SK-N-SH (cell line): Measurements from ENCODE around the gene ELOVL6. TPM values are rescaled to one million over a fixed set of nuclear protein-coding genes. Genes with fewer than 3 reads are reported as not detected.

Source experiments
- CTCF ChIA-PET: fragments of 300-600, 350-600 bp; formaldehyde crosslinking; extraction: SDS; loops from one replicate; lab custom pipeline; 2021; lab: Yijun Ruan, JAX
- POLR2A ChIA-PET: fragments of 350-600 bp; sonication (Branson Sonifier 250); formaldehyde crosslinking; extraction: SDS; loops from one replicate; lab custom pipeline; 2020; ENCODE audit warnings: antibody characterized with exemption, inconsistent platforms; lab: Yijun Ruan, JAX
- DNase-seq: peaks from one replicate; pipeline ENCODE4 v3.0.0; 2012
- H2AFZ ChIP-seq: fragments of 200-600 bp; sonication (generic); 2 replicates; pipeline ENCODE4 v1.8.1; 2016; ENCODE audit warnings: antibody characterized with exemption, mild to moderate bottlenecking, low read depth
- H3F3A ChIP-seq: fragments of 200-600 bp; sonication (generic); replicated peaks from 2 replicates; pipeline ENCODE3; 2016; ENCODE audit warnings: antibody characterized with exemption, mild to moderate bottlenecking; ENCODE audit not compliant: insufficient read depth
- H3K27ac ChIP-seq, 2 experiments: fragments of 200-500 bp in 1 of 2; fragments of 200-600 bp in 1 of 2; sonication (Bioruptor generic) in 1 of 2; sonication (generic), shearing (Covaris generic) in 1 of 2; 2 replicates each; pipeline versions ENCODE4 v1.5.1 to v1.6.1; 2014 to 2016; ENCODE audit warnings: low read depth in 2 of 2, inconsistent platforms in 1 of 2, low read length in 1 of 2, mild to moderate bottlenecking in 1 of 2, mixed read lengths in 1 of 2
- H3K27me3 ChIP-seq: fragments of 200-600 bp; sonication (generic), shearing (Covaris generic); 2 replicates; pipeline ENCODE4 v1.6.1; 2016; ENCODE audit warnings: mixed run types; ENCODE audit not compliant: insufficient read depth
- H3K36me3 ChIP-seq, 2 experiments: fragments of 200-500 bp in 1 of 2; fragments of 200-600 bp in 1 of 2; sonication (Bioruptor generic) in 1 of 2; sonication (generic) in 1 of 2; replicated peaks in 1 of 2; 2 replicates each; pipeline versions ENCODE3 to v1.5.1; 2014 to 2016; ENCODE audit warnings: low read length in 1 of 2, mild to moderate bottlenecking in 1 of 2; ENCODE audit not compliant: insufficient read depth in 2 of 2, control insufficient read depth in 1 of 2
- H3K4me1 ChIP-seq, 2 experiments: fragments of 200-500 bp in 1 of 2; fragments of 200-600 bp in 1 of 2; sonication (Bioruptor generic) in 1 of 2; sonication (generic), shearing (Covaris generic) in 1 of 2; 2 replicates each; pipeline versions ENCODE4 v1.5.1 to v1.6.1; 2014 to 2016; ENCODE audit warnings: low read depth in 1 of 2, low read length in 1 of 2, mixed run types in 1 of 2; ENCODE audit not compliant: insufficient read depth in 2 of 2, control insufficient read depth in 1 of 2
- H3K4me2 ChIP-seq: fragments of 200-600 bp; sonication (generic), shearing (Covaris generic); 2 replicates; pipeline ENCODE4 v1.6.1; 2017; ENCODE audit warnings: mixed run types
- H3K4me3 ChIP-seq, 2 experiments: fragments of 200-500 bp in 1 of 2; fragments of 200-600 bp in 1 of 2; sonication (Bioruptor generic) in 1 of 2; sonication (generic), shearing (Covaris generic) in 1 of 2; 2 replicates each; pipeline versions ENCODE4 v1.5.1 to v1.8.1; 2014 to 2016; ENCODE audit warnings: low read depth in 2 of 2, inconsistent platforms in 1 of 2, low read length in 1 of 2, mild to moderate bottlenecking in 1 of 2, mixed read lengths in 1 of 2, moderate library complexity in 1 of 2
- H3K79me2 ChIP-seq: fragments of 200-600 bp; sonication (generic); 2 replicates; pipeline ENCODE4 v1.8.1; 2017; ENCODE audit warnings: mild to moderate bottlenecking; ENCODE audit not compliant: insufficient read depth
- H3K9ac ChIP-seq: fragments of 200-600 bp; sonication (generic); 2 replicates; pipeline ENCODE4 v1.6.1; 2017; ENCODE audit warnings: mixed run types
- H3K9me2 ChIP-seq: fragments of 200-600 bp; sonication (generic); 2 replicates; pipeline ENCODE4 v1.6.1; 2017; ENCODE audit warnings: mixed run types
- H3K9me3 ChIP-seq: fragments of 200-600 bp; sonication (generic); 2 replicates; pipeline ENCODE4 v1.6.1; 2017; ENCODE audit warnings: mixed run types, mild to moderate bottlenecking, moderate library complexity
- H4K20me1 ChIP-seq: fragments of 200-600 bp; sonication (generic); 2 replicates; pipeline ENCODE4 v1.6.1; 2017; ENCODE audit warnings: mild to moderate bottlenecking, mixed run types; ENCODE audit not compliant: insufficient read depth
- ELF1 ChIP-seq: IDR thresholded peaks from 2 replicates; pipeline ENCODE4 v1.4.0; 2012
- EP300 ChIP-seq, 2 experiments: IDR thresholded peaks; 2 replicates each; pipeline versions ENCODE4 v1.4.0 to v1.6.1; 2012; ENCODE audit warnings: borderline replicate concordance in 1 of 2, low read depth in 1 of 2, low read length in 1 of 2
- EZH2phosphoT487 ChIP-seq: fragments of 200-600 bp; sonication (generic); IDR thresholded peaks from 2 replicates; pipeline ENCODE4 v1.6.1; 2017; ENCODE audit warnings: low read depth, mixed run types, mild to moderate bottlenecking, antibody characterized with exemption, moderate library complexity, borderline replicate concordance
- FOSL2 ChIP-seq: IDR thresholded peaks from 2 replicates; pipeline ENCODE4 v1.4.0; 2012; ENCODE audit warnings: low read depth, mild to moderate bottlenecking, moderate library complexity, borderline replicate concordance
- GABPA ChIP-seq: IDR thresholded peaks from 2 replicates; pipeline ENCODE4 v1.4.0; 2012; ENCODE audit warnings: low read depth, mild to moderate bottlenecking
- IRF3 ChIP-seq: fragments of 150-350 bp; IDR thresholded peaks from 2 replicates; pipeline ENCODE4 v1.6.1; 2016; ENCODE audit warnings: mild to moderate bottlenecking, low read depth, low read length
- JUND ChIP-seq: IDR thresholded peaks from 2 replicates; pipeline ENCODE4 v1.4.0; 2012
- MEF2A ChIP-seq: IDR thresholded peaks from 2 replicates; pipeline ENCODE4 v1.4.0; 2012; ENCODE audit warnings: low read depth, borderline replicate concordance
- MXI1 ChIP-seq: IDR thresholded peaks from 2 replicates; pipeline ENCODE4 v1.6.1; 2012; ENCODE audit warnings: mild to moderate bottlenecking, low read depth, low read length, improper control_type of control experiment
- NFIC ChIP-seq: IDR thresholded peaks from 2 replicates; pipeline ENCODE4 v1.4.0; 2012; ENCODE audit warnings: borderline replicate concordance
- NRF1 ChIP-seq: IDR thresholded peaks from 2 replicates; pipeline ENCODE4 v1.6.1; 2012; ENCODE audit warnings: low read depth, mild to moderate bottlenecking, low read length
- PBX3 ChIP-seq: IDR thresholded peaks from 2 replicates; pipeline ENCODE4; 2012
- RAD21 ChIP-seq: IDR thresholded peaks from 2 replicates; pipeline ENCODE4 v1.6.1; 2012; ENCODE audit warnings: mild to moderate bottlenecking, low read length
- RCOR1 ChIP-seq: fragments of 150-350 bp; IDR thresholded peaks from 2 replicates; pipeline ENCODE4 v1.6.1; 2017; ENCODE audit warnings: antibody characterized with exemption, low read length
- RXRA ChIP-seq: IDR thresholded peaks from 2 replicates; pipeline ENCODE4 v1.4.0; 2012; ENCODE audit warnings: low read depth, mild to moderate bottlenecking, borderline replicate concordance
- SIN3A ChIP-seq: IDR thresholded peaks from 2 replicates; pipeline ENCODE4 v1.6.1; 2012; ENCODE audit warnings: low read depth, mild to moderate bottlenecking, low read length, moderate library complexity, borderline replicate concordance
- SMC3 ChIP-seq: IDR thresholded peaks from 2 replicates; pipeline ENCODE4 v1.6.1; 2012; ENCODE audit warnings: low read depth, low read length, improper control_type of control experiment
- TAF1 ChIP-seq: IDR thresholded peaks from 2 replicates; pipeline ENCODE4 v1.6.1; 2012; ENCODE audit warnings: low read depth, mild to moderate bottlenecking, low read length, moderate library complexity, borderline replicate concordance
- USF2 ChIP-seq: fragments of 150-350 bp; IDR thresholded peaks from 2 replicates; pipeline ENCODE4 v1.6.1; 2017; ENCODE audit warnings: antibody characterized with exemption, low read length, low read depth, borderline replicate concordance
- YY1 ChIP-seq: IDR thresholded peaks from 2 replicates; pipeline ENCODE4 v1.4.0; 2012; ENCODE audit warnings: low read depth, mild to moderate bottlenecking
- WGBS: methylation state at CpG from one replicate; pipeline ENCODE4 v1.1.6; 2017; ENCODE audit warnings: low lambda C conversion rate; 5-methylcytosine and 5-hydroxymethylcytosine counted together
- polyA plus RNA-seq, 3 experiments: library from polyadenylated mRNA; depleted of rRNA; stranded (reverse); fragments of >200 nt; gene quantifications; 2 replicates each; pipeline ENCODE4 v1.2.3, GENCODE V29; 2012
- TF ChIP-seq, protein P1 (sequence below): IDR thresholded peaks from 2 replicates; pipeline ENCODE4 v1.6.1; 2012; ENCODE audit warnings: mild to moderate bottlenecking, low read depth, low read length, moderate library complexity
- TF ChIP-seq, protein P2 (sequence below): IDR thresholded peaks from 2 replicates; pipeline ENCODE4 v1.4.0; 2012; ENCODE audit warnings: low read depth

ELOVL6 gene
- polyA plus RNA-seq, 1 of the 3 experiments (the other 2 are of a cell fraction): 9.0 TPM

- Histone ChIP-seq H2AFZ (no peak overlapping the region), H3K4me3 (no peak overlapping the region), H3K27ac (no peak overlapping the region), H4K20me1 (no peaks in the 10 kb centered on the region), H3K4me1 (no peaks in the 10 kb centered on the region), H3K79me2 (no peaks in the 10 kb centered on the region), H3K27me3 (no peaks in the 10 kb centered on the region), H3K9me2 (no peaks in the 10 kb centered on the region), H3K9ac (no peak overlapping the region), H3K4me2 (no peak overlapping the region), H3K9me3 (no peaks in the 10 kb centered on the region), H3K36me3 (no peaks in the 10 kb centered on the region), H3F3A (no peaks in the 10 kb centered on the region)
- WGBS: 76% methylated on average over 3 of the region's 3 CpGs
- no peak for DNase-seq
- CTCF ChIA-PET: interaction anchor here (1.3 kb wide), 1 partner anchor 16 kb away, joined by 3 read pairs; no protein-coding TSS in a partner anchor
- TF ChIP-seq GABPA (no peak), YY1 (no peak), MXI1 (no peak), FOSL2 (no peak), MEF2A (no peak), RXRA (no peak), RAD21 (no peak), NRF1 (no peak), TAF1 (no peak)
- TF ChIP-seq, protein P1, sequence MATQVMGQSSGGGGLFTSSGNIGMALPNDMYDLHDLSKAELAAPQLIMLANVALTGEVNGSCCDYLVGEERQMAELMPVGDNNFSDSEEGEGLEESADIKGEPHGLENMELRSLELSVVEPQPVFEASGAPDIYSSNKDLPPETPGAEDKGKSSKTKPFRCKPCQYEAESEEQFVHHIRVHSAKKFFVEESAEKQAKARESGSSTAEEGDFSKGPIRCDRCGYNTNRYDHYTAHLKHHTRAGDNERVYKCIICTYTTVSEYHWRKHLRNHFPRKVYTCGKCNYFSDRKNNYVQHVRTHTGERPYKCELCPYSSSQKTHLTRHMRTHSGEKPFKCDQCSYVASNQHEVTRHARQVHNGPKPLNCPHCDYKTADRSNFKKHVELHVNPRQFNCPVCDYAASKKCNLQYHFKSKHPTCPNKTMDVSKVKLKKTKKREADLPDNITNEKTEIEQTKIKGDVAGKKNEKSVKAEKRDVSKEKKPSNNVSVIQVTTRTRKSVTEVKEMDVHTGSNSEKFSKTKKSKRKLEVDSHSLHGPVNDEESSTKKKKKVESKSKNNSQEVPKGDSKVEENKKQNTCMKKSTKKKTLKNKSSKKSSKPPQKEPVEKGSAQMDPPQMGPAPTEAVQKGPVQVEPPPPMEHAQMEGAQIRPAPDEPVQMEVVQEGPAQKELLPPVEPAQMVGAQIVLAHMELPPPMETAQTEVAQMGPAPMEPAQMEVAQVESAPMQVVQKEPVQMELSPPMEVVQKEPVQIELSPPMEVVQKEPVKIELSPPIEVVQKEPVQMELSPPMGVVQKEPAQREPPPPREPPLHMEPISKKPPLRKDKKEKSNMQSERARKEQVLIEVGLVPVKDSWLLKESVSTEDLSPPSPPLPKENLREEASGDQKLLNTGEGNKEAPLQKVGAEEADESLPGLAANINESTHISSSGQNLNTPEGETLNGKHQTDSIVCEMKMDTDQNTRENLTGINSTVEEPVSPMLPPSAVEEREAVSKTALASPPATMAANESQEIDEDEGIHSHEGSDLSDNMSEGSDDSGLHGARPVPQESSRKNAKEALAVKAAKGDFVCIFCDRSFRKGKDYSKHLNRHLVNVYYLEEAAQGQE: no peak
- POLR2A ChIA-PET: no interaction called here
Measured at GRCh38 chr4:110139111-110139510, 59.3 kb downstream of the ELOVL6 start.

DNA sequence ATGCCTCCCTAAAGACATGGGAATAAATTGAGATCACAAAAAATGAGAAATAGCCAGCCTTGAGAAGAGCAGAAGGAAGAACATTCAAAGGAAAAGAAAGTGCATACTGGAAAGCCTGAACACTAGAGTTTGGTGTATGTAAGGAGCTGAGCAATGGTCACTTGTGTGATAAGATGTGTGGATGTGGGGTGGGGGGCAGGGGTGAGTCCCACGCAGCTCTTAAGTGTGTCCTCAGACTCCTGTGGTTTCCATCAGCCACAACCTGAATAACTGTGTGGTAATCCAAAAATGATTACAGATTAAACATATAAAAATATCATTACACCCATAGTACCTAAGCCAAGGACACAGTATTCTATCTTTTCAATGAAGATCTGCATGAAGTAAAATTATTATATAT, 59.9 kb downstream of the ELOVL6 start:
- H3K4me3 ChIP-seq: no peak overlapping the region
- H3K27me3 ChIP-seq: no peaks in the 10 kb centered on the region
- H3K79me2 ChIP-seq: no peaks in the 10 kb centered on the region
- WGBS: 95% methylated on average over 1 of the region's 1 CpG
- no peaks in the 10 kb centered on the region for H3K36me3 ChIP-seq
- no peak overlapping the region for H2AFZ ChIP-seq
- H3K9ac ChIP-seq: no peak overlapping the region
- H4K20me1 ChIP-seq: no peaks in the 10 kb centered on the region
- no peaks in the 10 kb centered on the region for H3F3A ChIP-seq
- H3K9me2 ChIP-seq: no peaks in the 10 kb centered on the region
- H3K4me1 ChIP-seq: no peaks in the 10 kb centered on the region
- CTCF ChIA-PET: interaction anchor here (1.3 kb wide), 1 partner anchor 15 kb away, joined by 3 read pairs; no protein-coding TSS in a partner anchor
- no peak overlapping the region for H3K27ac ChIP-seq
- DNase-seq: no peak
- POLR2A ChIA-PET: no interaction called here
- H3K4me2 ChIP-seq: no peak overlapping the region
- no peaks in the 10 kb centered on the region for H3K9me3 ChIP-seq
- no peak for TF ChIP-seq SMC3
- TF ChIP-seq RXRA: no peak
- TF ChIP-seq IRF3: no peak
- no peak for TF ChIP-seq JUND
- TF ChIP-seq NFIC: no peak
- TF ChIP-seq YY1: no peak
- TF ChIP-seq PBX3: no peak
- TF ChIP-seq ELF1: no peak
- TF ChIP-seq GABPA: no peak
- TF ChIP-seq, protein P2, sequence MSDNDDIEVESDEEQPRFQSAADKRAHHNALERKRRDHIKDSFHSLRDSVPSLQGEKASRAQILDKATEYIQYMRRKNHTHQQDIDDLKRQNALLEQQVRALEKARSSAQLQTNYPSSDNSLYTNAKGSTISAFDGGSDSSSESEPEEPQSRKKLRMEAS: no peak
- TF ChIP-seq USF2: no peak
- no peak for TF ChIP-seq MEF2A
- TF ChIP-seq SIN3A: no peak
- no peak for TF ChIP-seq EZH2phosphoT487
- TF ChIP-seq RAD21: no peak
- no peak for TF ChIP-seq EP300 (IDR thresholded peaks at IDR 0.05; ENCODE audit: borderline replicate concordance in 1 of 2, low read depth in 1 of 2, low read length in 1 of 2)
- no peak for TF ChIP-seq RCOR1
